Testis (tissue), 2 donors: ENCODE measurements around the gene MYO1H.

Experiments used
- CTCF ChIP-seq, 3 experiments: fragments of 450-650 bp in 2 of 3; fragments of 200-600 bp in 1 of 3; sonication (generic) in 1 of 3; IDR thresholded peaks; one replicate each; pipeline ENCODE4 v1.5.1; 2016 to 2019; ENCODE audit warnings: antibody characterized with exemption in 3 of 3, mild to moderate bottlenecking in 2 of 3, moderate library complexity in 1 of 3
- POLR2A ChIP-seq: fragments of 450-650 bp; IDR thresholded peaks from one replicate; pipeline ENCODE4 v1.6.1; 2017; ENCODE audit warnings: antibody characterized with exemption, mild to moderate bottlenecking, moderate library complexity

DNA sequence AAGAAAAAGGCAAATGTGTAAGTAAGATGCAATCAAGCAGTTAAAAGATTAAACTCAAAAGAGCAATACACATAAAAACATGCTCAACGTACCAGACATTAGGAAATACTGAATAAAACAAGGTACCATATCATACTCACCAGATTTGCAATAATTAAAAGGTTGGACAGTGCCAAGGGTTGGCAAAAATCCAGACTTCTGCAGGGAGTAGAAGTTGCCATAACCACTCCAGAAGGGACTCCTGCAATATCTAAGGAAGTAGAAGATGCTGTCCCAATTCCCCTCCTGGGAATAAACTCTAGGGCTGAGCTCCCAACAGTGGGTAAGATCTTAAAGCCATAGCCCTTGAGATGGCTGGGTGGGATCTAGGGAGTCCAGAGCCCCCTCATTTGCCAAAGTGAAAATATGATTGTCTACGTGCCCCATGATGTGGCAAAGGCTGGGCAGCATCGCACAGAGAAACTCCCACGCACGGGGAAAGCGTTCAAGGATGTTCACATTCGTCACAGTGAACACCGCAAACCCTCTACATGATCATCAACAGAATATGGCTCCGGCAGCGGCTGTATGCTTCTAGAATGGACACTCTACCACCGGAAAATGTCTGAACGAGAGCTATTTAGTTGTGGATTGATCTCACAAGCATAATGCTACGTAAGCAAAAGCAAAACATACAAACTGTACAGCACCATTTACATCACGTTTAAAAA lies 117.1 kb downstream of the MYO1H start:
- TF ChIP-seq CTCF (IDR thresholded peaks at IDR 0.05) = no peak
- no peak for TF ChIP-seq POLR2A
